HG03565 (cell line): Measurements from ENCODE around the gene OCLN.
A peak's percentile ranks its signal among the peaks of the same experiment; 100 is the strongest.
"Not testable (repeated sequence)": the region's sequence is repeated elsewhere in the genome, so short reads cannot be mapped to it uniquely, and the experiment has no call there.

Experiments used
- ATAC-seq: cut with Tn5 transposase; IDR thresholded peaks from one replicate; pipeline ENCODE4 v1.9.1; 2021; ENCODE audit warnings: mild to moderate bottlenecking, moderate library complexity; ENCODE audit not compliant: unreplicated experiment

The OCLN gene, protein sequence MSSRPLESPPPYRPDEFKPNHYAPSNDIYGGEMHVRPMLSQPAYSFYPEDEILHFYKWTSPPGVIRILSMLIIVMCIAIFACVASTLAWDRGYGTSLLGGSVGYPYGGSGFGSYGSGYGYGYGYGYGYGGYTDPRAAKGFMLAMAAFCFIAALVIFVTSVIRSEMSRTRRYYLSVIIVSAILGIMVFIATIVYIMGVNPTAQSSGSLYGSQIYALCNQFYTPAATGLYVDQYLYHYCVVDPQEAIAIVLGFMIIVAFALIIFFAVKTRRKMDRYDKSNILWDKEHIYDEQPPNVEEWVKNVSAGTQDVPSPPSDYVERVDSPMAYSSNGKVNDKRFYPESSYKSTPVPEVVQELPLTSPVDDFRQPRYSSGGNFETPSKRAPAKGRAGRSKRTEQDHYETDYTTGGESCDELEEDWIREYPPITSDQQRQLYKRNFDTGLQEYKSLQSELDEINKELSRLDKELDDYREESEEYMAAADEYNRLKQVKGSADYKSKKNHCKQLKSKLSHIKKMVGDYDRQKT

DNA sequence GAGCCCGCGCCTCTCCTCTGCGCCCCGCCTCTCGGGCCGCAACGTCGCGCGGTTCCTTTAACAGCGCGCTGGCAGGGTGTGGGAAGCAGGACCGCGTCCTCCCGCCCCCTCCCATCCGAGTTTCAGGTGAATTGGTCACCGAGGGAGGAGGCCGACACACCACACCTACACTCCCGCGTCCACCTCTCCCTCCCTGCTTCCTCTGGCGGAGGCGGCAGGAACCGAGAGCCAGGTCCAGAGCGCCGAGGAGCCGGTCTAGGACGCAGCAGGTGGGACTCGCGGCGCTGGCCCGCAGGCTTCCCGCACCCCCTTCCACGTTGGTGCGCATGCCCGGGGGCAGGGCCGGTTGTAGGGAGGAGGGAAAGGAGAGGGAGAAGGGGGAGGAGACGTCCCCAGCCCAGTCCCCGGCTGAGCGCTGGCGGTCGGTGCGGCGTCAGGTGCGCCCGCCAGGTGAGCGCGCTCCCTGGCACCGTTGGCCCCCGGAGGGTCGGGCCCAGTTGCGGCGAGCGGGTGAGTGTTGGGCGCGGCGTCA lies at the start of gene OCLN:
OCLN (plus strand) TSS at position 400 of the 532 bp plus-strand sequence. CDS start 11,455 bp downstream, outside the sequence.
- ATAC-seq: peak; percentile 71

DNA sequence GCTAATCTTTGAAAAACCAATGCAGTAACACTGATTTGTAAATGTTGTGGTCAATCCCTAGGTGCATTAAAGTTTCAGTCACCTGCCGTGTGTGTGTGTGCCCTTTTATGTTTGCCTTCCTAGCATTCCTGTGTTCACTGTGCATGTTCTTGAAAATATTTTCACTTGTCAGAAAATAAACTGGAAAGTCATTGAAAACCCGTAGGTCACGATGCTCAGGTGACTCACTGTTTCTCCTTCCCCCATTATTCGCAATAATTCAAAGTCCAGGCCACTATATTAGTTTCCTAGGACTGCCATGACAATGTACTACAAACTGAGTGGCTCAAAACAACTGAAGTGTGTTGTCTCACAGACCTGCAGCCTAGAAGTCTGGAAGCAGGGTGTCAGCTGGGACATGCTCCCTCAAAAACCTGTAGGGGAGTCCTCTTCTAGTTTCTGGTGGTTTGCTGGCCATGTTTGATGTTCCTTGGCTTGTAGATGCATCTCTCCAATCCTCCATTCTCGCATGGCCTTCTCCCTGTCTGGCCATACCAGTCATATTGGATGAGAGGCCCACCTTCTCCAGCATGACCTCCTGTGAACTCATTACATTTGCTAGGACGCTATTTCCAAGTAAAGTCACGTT lies 48.3 kb upstream of the OCLN start:
- ATAC-seq: no peak

DNA sequence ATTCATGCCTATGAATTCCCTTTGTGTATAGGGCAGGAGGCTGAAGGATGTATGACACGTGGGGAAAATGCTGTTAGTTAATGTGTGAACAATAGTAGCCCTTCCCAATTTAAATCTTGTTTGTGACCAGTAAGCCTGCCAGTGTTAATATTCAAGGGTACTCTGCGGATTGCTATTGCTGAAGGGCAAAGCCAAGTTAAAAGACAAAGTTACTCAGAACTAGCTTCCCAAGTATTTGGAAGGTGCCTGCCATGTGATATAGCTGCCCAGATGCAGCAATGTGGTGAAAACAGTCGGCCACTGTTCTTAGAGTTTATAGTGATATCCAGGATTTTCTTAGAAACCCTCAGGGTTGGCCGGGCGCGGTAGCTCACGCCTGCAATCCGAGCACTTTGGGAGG lies 43.1 kb upstream of the OCLN start:
- ATAC-seq: no peak

DNA sequence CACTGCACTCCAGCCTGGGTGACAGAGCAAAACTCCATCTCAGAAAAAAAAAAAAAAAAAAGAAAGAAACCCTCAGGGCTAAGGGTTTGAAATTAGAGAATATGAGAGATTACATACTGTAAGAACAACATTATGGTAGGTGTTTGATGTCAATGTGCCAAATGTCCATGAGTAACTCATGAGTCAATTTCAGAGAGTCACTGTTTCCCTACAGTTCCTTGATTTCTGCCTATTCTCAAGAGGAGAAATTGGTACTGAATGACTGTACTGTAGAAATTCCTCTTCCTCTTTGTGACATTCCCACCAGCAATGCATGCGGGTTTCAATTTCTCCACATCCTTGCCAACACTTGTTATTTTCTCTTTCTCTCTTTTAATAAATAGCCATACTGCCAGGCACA lies 42.5 kb upstream of the OCLN start:
- no peak for ATAC-seq

DNA sequence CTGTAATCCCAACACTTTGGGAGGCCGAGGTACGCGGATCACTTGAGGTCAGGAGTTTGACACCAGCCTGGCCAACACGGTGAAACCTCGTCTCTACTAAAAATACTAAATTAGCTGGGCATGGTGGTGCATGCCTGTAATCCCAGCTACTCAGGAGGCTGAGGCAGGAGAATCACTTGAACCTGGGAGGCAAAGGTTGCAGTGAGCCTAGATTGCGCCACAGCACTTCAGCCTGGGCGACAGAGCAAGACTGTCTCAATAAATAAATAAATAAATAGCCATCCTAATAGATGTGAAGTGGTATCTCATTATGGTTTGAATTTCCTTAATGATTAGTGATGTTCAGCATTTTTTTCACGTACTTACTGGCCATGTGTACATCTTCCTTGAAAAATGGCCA lies 42.1 kb upstream of the OCLN start:
- ATAC-seq: not testable (repeated sequence)

DNA sequence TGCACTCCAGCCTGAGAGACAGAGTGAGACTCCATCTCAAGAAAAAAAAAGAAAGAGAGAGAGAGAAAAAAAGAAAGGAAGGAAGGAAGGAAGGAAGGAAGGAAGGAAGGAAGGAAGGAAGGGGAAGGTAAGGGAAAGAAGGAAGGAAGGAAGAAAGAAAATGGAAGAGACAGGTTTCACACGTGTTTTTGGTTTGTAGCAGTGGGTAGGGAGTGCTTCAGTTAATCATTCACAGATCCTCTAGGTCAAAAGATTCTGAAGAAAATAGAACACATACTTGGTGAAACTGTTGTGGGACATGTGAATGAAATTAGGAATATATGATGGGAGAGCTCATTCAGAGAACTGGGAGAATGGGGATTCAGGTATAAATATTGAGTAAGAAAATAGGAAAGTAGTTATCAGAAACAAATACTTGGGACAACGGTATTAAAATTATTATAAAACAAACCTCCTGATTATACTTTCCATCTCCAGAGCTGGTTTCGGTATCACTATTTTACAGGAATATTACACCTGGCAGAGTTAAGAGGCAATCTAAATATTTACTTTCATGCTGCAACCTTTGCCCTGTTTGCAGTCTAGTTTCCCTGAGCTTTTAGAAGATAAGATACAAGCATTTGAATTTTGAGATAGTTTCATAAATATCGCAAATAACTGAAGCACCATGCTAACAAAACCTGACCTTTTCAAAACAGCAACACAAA lies 40.5 kb upstream of the OCLN start:
- ATAC-seq: no peak

DNA sequence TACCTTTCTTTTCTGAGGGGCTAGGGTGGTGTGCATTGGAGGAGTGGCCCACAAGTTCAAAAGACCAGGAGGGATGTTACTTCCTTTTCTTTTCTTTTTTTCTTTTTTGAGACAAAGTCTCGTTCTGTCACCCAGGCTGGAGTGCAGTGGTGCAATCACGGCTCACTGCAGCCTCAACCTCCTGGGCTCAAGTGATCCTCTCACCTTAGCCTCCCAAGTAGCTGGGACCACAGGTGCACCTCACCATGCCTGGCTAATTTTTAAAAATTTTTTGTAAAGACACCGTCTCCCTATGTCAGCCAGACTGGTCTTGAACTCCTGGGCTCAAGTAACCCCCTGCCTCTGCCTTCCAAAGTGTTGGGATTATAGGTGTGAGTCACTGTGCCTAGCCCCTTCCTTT lies 39.1 kb upstream of the OCLN start:
- ATAC-seq: not testable (repeated sequence)

DNA sequence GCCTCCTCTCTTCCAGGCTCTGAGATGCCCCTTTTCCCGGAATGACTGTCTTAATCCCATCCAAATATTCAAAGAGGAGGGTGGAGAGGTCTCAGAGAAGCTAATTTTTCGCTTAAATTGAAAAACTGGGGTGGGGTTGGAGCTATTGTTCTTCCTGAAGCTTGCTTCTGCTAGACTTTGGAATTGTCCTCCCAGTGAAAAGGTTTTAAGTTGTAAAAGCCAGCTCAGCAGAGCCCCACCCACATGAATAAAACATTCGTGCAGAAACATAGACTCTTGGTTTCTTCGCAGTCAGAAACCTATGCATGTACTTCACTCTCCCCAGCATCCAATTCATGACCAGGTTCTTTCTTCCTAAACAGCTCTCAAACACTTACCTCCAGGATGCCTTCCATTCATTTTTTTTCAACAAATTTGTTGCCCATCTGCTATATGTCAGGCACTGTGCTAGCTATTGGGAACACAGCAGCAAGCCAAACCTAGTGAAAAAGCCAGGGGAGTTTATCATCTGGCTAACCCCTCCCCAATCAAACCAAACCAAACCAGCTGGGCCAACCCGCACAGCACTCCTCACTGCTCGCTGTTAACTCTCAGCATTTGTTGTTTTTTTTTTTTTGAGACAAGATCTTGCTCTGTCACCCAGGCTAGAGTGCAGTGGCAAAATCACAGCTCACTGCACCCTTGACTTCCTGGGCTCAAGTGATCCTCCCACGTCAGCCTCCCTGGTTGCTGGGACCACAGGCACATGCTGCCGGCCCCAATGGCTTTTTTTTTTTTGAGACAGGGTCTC lies 37.9 kb upstream of the OCLN start:
- no peak for ATAC-seq

DNA sequence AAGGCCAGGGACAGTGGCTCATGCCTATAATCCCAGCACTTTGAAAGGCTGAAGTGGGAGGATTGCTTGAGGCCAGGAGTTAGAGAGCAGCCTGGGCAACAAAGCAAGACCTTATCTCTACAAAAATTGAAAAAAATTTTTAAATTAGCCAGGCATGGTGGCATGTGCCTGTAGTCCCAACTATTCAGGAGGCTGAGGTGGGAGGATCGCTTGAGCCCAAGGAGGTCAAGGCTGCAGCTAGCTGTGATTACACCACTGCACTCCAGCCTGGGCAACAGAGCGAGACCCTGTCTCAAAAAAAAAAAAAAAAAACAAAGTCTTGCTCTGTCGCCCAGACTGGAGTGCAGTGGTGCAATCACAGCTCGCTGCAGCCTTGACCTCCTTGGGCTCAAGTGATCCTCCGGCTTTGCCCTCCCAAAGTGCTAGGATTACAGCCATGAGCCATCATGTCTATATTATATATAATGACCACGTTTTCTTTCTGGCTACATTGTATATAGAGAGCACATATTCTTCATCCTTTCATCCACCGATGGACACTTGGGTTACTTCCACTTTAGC lies 37.1 kb upstream of the OCLN start:
- not testable (repeated sequence) for ATAC-seq

DNA sequence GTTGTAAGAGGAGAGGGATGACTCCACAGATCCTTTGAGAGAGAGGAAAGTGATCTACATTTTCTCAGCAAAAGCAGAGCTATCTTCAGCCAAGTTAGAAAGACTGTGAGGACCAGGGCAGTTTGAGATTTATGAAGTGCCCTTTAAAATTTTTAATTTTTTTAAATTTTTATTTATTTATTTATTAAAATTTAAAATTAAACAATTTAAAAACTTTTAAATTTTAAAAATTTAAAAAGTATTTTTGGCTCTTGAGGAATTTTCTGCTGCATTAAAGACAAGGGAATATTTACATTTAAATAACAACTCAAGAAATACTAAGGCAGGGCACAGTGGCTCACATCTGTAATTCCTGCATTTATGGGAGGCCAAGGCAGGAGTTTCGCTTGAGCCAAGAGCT lies 30.4 kb upstream of the OCLN start:
- ATAC-seq: no peak

DNA sequence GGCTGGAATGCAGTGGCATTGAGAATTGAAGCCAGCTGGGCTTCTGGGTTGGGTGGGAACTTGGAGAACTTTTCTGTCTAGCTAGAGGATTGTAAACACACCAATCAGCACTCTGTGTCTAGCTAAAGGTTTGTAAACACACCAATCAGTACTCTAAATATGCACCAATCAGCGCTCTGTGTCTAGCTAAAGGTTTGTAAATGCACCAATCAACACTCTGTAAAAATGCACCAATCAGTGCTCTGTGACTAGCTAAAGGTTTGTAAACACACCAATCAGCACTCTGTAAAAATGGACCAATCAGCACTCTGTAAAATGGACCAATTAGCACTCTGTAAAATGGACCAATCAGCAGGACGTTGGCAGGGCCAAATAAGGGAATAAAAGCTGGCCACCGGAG lies 26.2 kb upstream of the OCLN start:
- ATAC-seq: not testable (repeated sequence)

DNA sequence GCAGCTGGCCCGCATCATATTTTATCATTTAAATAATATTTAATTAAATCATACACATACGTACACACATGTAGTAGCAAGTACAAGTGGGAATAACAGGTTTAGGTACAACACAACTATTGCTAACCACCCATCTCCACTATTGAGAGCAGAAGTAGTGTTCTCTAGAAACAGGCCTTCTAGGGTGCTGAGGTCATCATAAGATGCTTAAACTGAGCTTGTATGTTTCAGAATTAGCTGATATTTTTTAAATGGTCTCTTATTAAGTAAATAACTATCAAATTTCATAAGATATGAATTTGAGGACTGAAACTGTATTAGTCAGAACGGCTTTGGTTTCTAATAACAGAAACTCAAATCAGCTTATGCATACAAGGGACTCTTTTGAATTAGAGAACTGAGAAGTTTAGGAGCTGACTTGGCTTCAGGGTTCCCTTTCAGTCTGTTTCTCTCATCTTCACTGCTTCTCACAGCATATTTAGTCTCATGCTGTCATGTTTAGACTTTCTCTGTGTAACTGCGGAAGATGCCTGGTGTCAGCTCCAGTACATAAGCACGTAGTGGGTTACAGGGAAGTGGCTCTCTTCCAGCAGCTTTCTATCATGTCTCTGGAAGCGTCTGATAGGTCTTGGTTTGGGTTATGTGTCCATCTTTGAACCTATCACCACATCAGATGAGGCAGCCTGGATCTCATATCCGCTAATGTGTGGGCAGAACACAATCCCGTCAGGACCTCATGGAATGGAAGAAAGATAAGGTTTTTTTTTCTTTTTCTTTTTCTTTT lies 25.0 kb upstream of the OCLN start:
- ATAC-seq: peak; percentile 95

DNA sequence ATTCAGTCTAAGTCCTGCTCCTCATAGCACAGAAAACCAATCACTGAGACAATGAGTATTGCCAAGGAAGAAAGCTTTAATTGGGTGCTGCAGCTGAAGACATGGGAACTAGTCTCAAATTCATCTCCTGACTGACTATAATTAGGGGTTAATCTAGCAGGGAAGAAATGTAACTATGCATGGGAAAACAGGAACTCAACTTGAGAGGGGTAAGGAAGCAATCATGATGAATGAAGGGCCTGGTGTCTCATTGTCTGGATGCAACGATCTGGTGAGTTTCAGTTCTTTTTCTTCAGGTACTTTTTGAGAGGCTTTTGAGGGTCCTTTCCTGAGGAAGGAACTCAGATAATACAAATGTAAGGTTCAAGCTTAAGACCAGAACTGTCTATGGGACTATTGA lies 24.0 kb upstream of the OCLN start:
- no peak for ATAC-seq

DNA sequence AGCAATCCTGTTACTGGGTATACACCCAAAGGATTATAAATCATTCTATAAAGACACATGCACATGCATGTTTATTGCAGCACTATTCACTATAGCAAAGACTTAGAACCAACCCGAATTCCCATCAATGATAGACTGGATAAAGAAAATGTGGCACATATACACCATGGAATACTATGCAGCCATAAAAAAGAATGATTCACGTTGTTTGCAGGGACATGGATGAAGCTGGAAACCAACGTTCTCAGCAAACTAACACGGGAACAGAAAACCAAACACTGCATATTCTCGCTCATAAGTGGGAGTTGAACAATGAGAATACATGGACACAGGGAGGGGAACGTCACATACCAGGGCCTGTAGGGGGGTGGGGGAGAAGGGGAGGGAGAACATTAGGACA lies 21.1 kb upstream of the OCLN start:
- not testable (repeated sequence) for ATAC-seq

DNA sequence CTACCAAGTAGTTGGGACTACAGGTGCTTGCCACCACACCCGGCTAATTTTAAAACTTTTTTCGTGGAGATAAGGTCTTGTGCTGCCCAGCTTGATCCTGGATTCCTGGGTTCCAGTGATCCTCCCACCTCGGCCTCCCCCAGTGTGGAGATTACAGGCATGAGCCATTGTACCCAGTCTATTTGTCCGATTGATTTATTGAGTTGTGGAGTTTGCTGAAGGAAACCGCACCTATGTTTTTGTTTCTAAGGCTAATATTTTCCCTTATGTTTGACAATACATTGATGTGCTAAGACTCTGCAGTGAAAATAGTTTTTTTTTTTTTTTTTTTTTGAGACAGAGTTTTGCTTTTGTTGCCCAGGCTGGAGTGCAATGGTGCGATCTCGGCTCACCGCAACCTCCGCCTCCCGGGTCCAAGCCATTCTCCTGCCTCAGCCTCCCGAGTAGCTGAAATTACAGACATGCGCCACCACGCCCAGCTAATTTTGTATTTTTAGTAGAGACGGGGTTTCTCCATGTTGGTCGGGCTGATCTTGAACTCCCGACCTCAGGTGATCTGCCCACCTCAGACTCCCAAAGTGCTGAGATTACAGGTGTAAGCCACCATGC lies 20.0 kb upstream of the OCLN start:
- not testable (repeated sequence) for ATAC-seq

DNA sequence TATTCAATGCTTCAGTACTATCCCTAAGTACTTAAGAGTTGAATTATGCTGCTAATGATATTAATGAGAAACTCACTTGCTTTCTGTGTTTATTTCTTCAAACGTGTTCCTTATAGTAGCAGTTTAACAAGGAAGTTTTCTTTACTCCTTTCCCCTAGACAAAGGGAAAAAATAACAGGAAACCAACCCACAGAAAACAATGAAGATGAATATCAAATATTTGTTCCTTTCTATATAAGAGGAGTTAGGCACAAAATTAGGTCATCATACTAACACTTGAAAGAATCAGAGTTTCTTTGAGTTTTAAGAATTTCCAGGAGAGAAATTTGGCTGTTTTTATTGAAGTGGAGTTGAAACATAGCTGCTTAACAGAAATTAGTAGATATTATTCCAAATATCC lies 15.4 kb upstream of the OCLN start:
- ATAC-seq: no peak

DNA sequence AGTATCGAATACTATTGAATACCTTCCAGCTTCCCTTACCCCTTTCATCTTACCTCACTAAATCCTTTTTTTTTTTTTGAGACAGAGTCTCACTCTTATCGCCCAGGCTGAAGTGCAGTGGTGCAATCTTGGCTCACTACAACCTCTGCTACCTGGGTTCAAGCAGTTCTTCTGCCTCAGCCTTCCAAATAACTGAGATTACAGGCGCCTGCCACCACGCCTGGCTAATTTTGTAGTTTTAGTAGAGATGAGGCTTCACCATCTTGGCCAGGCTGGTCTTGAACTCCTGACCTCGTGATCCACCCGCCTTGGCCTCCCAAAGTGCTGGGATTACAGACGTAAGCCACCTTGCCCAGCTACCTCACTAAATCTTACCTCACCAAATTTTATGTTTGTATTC lies 14.3 kb upstream of the OCLN start:
- ATAC-seq: not testable (repeated sequence)

DNA sequence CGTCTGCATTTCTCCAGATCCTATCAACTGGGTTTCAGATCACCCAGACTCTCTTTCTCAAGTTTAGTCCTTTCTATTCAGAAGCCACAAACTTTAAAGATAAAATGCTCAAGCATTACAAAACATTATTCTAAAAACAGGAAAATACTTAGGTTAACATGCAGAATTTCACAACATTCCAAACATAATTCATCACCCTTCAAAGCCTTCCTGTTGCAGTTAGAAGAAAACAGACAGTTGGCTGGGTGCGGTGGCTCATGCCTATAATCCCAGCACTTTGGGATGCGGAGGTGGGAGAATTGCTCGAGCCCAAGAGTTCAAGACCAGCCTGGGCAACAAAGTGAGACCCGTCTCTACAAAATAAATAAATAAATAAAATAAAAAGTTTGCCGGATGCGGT lies 7.7 kb upstream of the OCLN start:
- ATAC-seq: no peak

DNA sequence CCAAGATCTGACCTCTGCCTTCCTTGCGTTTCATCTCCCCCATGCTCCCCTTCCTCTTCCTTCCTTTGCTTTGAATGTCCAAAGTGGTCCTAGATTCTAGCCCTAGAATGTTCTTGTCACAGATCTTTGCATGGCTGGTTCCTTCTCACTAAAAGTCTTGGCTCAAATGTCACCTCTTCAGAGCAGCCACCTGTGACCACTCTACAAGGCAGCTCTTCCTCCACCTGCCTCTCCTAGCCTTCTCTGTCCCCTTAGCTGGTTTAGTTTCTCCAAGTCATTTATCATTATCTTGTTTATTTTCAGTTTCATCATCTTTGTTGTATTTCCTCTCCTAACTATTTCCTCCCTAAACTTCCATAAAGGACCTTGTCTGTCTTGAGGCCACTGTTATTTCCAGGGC lies 7.1 kb upstream of the OCLN start:
- no peak for ATAC-seq
